Neural progenitor cell (in vitro differentiated cells): Measurements from ENCODE around the gene MFAP1. TPM values are rescaled to one million over a fixed set of nuclear protein-coding genes. Genes with fewer than 3 reads are reported as not detected.
A peak's percentile ranks its signal among the peaks of the same experiment; 100 is the strongest.
"Not testable (repeated sequence)": the region's sequence is repeated elsewhere in the genome, so short reads cannot be mapped to it uniquely, and the experiment has no call there.

Source experiments
- DNase-seq: peaks from one replicate; pipeline ENCODE4 v3.0.0-alpha.2; 2016; ENCODE audit warnings: low spot score
- H2AFZ ChIP-seq: fragments of 200-600 bp; sonication (generic); replicated peaks from 2 replicates; pipeline ENCODE4 v1.6.1; 2016; ENCODE audit warnings: antibody characterized with exemption
- H3F3A ChIP-seq: fragments of 200-600 bp; sonication (generic); 2 replicates; pipeline ENCODE4 v1.6.1; 2016; ENCODE audit warnings: antibody characterized with exemption, low read depth
- H3K27ac ChIP-seq: fragments of 200-600 bp; sonication (generic); 2 replicates; pipeline ENCODE4 v1.5.1; 2016; ENCODE audit warnings: mild to moderate bottlenecking
- H3K27me3 ChIP-seq: fragments of 200-600 bp; sonication (generic); 2 replicates; pipeline ENCODE4 v1.6.1; 2016; ENCODE audit warnings: mild to moderate bottlenecking, moderate library complexity
- H3K36me3 ChIP-seq: fragments of 200-600 bp; sonication (generic); 2 replicates; pipeline ENCODE4 v1.5.1; 2016
- H3K4me1 ChIP-seq: fragments of 200-600 bp; sonication (generic); 2 replicates; pipeline ENCODE4 v1.6.1; 2016; ENCODE audit warnings: mixed run types
- H3K4me2 ChIP-seq: fragments of 200-600 bp; sonication (generic); 2 replicates; pipeline ENCODE4 v1.6.1; 2016
- H3K4me3 ChIP-seq: fragments of 200-600 bp; sonication (generic); 2 replicates; pipeline ENCODE4 v1.5.1; 2016
- H3K79me2 ChIP-seq: fragments of 200-600 bp; sonication (generic); 2 replicates; pipeline ENCODE4 v1.6.1; 2016; ENCODE audit warnings: low read depth
- H3K9ac ChIP-seq: fragments of 200-600 bp; sonication (generic); 2 replicates; pipeline ENCODE4 v1.6.1; 2016
- H3K9me3 ChIP-seq: fragments of 200-600 bp; sonication (generic); 2 replicates; pipeline ENCODE4 v1.5.1; 2016; ENCODE audit warnings: low read depth
- H4K20me1 ChIP-seq: fragments of 200-600 bp; sonication (generic); 2 replicates; pipeline ENCODE4 v1.6.1; 2016; ENCODE audit warnings: low read depth
- H3K27ac Mint-ChIP-seq: 3 replicates; pipeline ENCODE4 v1.8.0; 2021; ENCODE audit warnings: mixed read lengths
- H3K27me3 Mint-ChIP-seq: 2 replicates; pipeline ENCODE4 v1.8.0; 2022; ENCODE audit warnings: low read depth, mild to moderate bottlenecking, inconsistent platforms, moderate library complexity, mixed read lengths; ENCODE audit not compliant: insufficient read depth
- H3K36me3 Mint-ChIP-seq: 3 replicates; pipeline ENCODE4 v1.8.0; 2021; ENCODE audit warnings: mixed read lengths
- H3K4me1 Mint-ChIP-seq: 3 replicates; pipeline ENCODE4 v1.8.0; 2021; ENCODE audit warnings: mixed read lengths
- H3K4me3 Mint-ChIP-seq: 3 replicates; pipeline ENCODE4 v1.8.0; 2021; ENCODE audit warnings: mild to moderate bottlenecking, moderate library complexity, mixed read lengths
- H3K9me3 Mint-ChIP-seq: 3 replicates; pipeline ENCODE4 v1.8.0; 2020; ENCODE audit warnings: mixed read lengths
- EZH2 ChIP-seq: fragments of 200-600 bp; sonication (generic); IDR thresholded peaks from 2 replicates; pipeline ENCODE4 v1.6.1; 2017; ENCODE audit warnings: antibody characterized with exemption, mild to moderate bottlenecking, moderate library complexity
- EZH2phosphoT487 ChIP-seq: fragments of 200-600 bp; sonication (generic); IDR thresholded peaks from 2 replicates; pipeline ENCODE4 v1.6.1; 2017; ENCODE audit warnings: antibody characterized with exemption
- total RNA-seq: library from RNA; depleted of rRNA; stranded (reverse); fragments of >200 nt; gene quantifications from 2 replicates; pipeline ENCODE4 v1.2.3, GENCODE V29; 2015; ENCODE audit warnings: low replicate concordance
- TF ChIP-seq, protein P1 (sequence below): fragments of 200-600 bp; sonication (generic); IDR thresholded peaks from 2 replicates; pipeline ENCODE4 v1.5.1; 2017; ENCODE audit warnings: antibody characterized with exemption, mild to moderate bottlenecking

Gene MFAP1
- total RNA-seq, 1 donor from 2014 or later = 47.3 TPM

DNA sequence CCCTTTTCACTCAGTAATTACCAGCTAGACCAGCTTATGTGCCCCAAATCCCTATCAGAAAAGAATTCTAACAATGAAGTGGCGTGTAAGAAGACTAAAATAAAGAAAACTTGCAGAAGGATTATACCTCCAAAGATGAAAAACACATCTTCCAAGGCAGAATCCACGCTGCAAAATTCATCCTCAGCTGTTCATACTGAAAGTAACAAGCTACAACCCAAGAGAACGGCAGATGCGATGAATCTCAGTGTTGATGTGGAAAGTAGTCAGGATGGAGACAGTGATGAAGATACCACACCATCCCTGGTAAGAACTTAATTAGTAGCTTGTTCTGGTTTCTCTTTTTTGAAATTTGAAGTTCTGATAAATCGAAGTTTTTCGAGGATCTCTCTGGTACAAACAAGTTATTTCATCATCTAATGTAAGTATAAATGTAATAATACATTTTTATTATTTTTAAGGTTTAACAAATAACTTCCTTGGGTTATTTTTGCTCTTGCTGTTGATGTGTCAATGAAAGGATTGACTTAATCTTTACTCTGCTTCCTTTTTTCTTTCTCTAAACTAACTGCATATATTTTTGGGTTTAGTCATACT is 3.7 kb upstream of the MFAP1 start:
- Mint-ChIP-seq H3K4me3 (peak overlapping the region; percentile 85), H3K9me3 (peaks cover 5% of the 10 kb centered on the region)
- H4K20me1 ChIP-seq = no peaks in the 10 kb centered on the region

DNA sequence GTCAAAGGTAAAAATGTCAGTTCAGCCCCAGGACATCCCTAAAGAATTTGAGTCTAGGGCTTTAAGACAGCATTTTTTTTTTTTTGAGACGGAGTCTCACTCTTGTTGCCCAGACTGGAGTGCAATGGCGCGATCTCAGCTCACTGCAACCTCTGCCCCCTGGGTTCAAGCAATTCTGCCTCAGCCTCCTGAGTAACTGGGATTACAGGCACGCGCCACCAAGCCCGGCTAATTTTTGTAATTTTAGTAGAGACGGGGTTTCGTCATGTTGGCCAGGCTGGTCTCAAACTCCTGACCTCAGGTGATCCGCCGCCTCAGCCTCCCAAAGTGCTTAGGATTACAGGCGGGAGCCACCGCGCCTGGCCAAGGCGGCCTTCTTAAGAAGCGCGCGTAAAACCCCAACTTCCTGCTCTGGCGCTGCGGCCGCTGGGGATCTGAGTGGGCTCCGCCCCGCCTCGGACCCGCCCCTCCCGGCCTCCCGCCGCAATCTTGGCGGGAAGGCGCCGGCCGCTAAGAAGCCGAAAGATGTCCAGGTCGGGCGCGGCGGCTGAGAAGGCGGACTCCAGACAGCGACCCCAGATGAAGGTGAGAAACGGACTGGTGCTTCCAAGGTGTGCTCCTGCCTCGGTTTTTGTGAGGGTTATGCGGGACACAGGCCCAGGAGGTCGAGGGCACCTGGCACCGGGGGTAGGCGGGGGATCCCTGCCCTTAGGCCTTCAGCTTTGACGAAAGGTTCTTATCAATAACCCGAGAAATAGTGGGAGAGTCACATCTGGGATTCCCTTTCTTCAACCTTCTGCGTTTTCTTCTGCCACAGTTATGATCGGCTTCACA is 2.2 kb upstream of the MFAP1 start, which contains the start of gene WDR76:
Gene WDR76 (plus strand): TSS at position 495 of the 834 bp plus-strand sequence. CDS start 31 bp downstream, at position 526.
- H3K36me3 ChIP-seq = no peaks in the 10 kb centered on the region
- TF ChIP-seq EZH2phosphoT487 (no peak), EZH2 (no peak)
- TF ChIP-seq, protein P1, sequence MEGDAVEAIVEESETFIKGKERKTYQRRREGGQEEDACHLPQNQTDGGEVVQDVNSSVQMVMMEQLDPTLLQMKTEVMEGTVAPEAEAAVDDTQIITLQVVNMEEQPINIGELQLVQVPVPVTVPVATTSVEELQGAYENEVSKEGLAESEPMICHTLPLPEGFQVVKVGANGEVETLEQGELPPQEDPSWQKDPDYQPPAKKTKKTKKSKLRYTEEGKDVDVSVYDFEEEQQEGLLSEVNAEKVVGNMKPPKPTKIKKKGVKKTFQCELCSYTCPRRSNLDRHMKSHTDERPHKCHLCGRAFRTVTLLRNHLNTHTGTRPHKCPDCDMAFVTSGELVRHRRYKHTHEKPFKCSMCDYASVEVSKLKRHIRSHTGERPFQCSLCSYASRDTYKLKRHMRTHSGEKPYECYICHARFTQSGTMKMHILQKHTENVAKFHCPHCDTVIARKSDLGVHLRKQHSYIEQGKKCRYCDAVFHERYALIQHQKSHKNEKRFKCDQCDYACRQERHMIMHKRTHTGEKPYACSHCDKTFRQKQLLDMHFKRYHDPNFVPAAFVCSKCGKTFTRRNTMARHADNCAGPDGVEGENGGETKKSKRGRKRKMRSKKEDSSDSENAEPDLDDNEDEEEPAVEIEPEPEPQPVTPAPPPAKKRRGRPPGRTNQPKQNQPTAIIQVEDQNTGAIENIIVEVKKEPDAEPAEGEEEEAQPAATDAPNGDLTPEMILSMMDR = no peak
- H3K9me3 ChIP-seq = peaks cover 5% of the 10 kb centered on the region
- H4K20me1 ChIP-seq = no peaks in the 10 kb centered on the region
- peaks cover 24% of the 10 kb centered on the region for H3K4me1 Mint-ChIP-seq
- H3K27ac ChIP-seq = no peak within 1 kb of the TSS
- no peak within 1 kb of the TSS for H3K9ac ChIP-seq
- peaks cover 47% of the 10 kb centered on the region for H3K79me2 ChIP-seq
- H3F3A ChIP-seq = peaks cover 30% of the 10 kb centered on the region
- peak within 1 kb of the TSS; percentile 94 for H2AFZ ChIP-seq
- peak within 1 kb of the TSS; percentile 85 for H3K4me3 Mint-ChIP-seq
- peaks cover 17% of the 10 kb centered on the region for H3K36me3 Mint-ChIP-seq
- no peaks in the 10 kb centered on the region for H3K27me3 ChIP-seq
- peaks cover 5% of the 10 kb centered on the region for H3K9me3 Mint-ChIP-seq
- peak; percentile 93 for DNase-seq
- peak within 1 kb of the TSS; percentile 51 for H3K4me3 ChIP-seq
- peaks cover 16% of the 10 kb centered on the region for H3K4me1 ChIP-seq
- peaks cover 2% of the 10 kb centered on the region for H3K27me3 Mint-ChIP-seq
- no peak within 1 kb of the TSS for H3K27ac Mint-ChIP-seq
- peak within 1 kb of the TSS; percentile 79 for H3K4me2 ChIP-seq

More for the DNA sequence above, 3.7 kb upstream of the MFAP1 start:
- H3K27me3 ChIP-seq = no peaks in the 10 kb centered on the region
- H3K4me3 ChIP-seq = peak overlapping the region; percentile 51
- H3K36me3 ChIP-seq = no peaks in the 10 kb centered on the region
- Mint-ChIP-seq H3K4me1 (peaks cover 24% of the 10 kb centered on the region), H3K27ac (peak overlapping the region; percentile 1), H3K36me3 (peaks cover 17% of the 10 kb centered on the region), H3K27me3 (peaks cover 2% of the 10 kb centered on the region)
- H2AFZ ChIP-seq = no peak overlapping the region
- no peak overlapping the region for H3K27ac ChIP-seq
- H3K4me2 ChIP-seq = peak overlapping the region; percentile 79
- TF ChIP-seq, protein P1 = no peak
- TF ChIP-seq EZH2phosphoT487 = no peak
- no peak for TF ChIP-seq EZH2
- peaks cover 30% of the 10 kb centered on the region for H3F3A ChIP-seq
- peaks cover 45% of the 10 kb centered on the region for H3K79me2 ChIP-seq
- H3K9ac ChIP-seq = no peak overlapping the region
- H3K4me1 ChIP-seq = peaks cover 13% of the 10 kb centered on the region
- peaks cover 5% of the 10 kb centered on the region for H3K9me3 ChIP-seq
- DNase-seq = peak; percentile 5

DNA sequence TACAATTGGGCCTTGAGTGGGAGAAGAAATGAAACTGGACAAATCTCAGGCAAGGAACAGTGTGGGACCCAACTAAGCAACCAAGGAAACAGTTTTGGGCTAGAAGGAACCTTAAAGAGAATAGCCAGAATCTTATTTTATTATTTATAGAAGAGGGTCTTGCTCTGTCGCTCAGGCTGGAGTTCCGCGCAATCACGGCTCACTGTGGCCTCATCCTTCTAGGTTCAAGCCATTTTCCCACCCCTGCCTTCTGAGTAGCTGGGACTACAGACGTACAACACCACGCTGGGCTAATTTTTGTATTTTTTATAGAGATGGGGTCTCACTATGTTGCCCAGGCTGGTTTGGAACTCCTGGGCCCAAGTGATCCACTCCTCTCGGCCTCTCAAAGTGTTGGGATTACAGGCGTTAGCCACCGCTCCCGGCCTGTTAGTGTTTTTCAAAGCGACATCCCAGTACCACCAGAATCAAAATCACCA is 1.6 kb upstream of the MFAP1 start:
- Mint-ChIP-seq H3K4me3 (peak overlapping the region; percentile 85), H3K36me3 (peaks cover 15% of the 10 kb centered on the region), H3K4me1 (peaks cover 25% of the 10 kb centered on the region), H3K9me3 (peaks cover 5% of the 10 kb centered on the region), H3K27ac (no peak overlapping the region), H3K27me3 (peaks cover 2% of the 10 kb centered on the region)
- TF ChIP-seq EZH2 = no peak
- TF ChIP-seq EZH2phosphoT487 = no peak
- TF ChIP-seq, protein P1 = no peak
- peaks cover 5% of the 10 kb centered on the region for H3K9me3 ChIP-seq
- no peak overlapping the region for H2AFZ ChIP-seq
- H3K4me2 ChIP-seq = peak overlapping the region; percentile 79
- H3K36me3 ChIP-seq = peaks cover 5% of the 10 kb centered on the region
- no peak overlapping the region for H3K27ac ChIP-seq
- H3K27me3 ChIP-seq = no peaks in the 10 kb centered on the region
- H3F3A ChIP-seq = peaks cover 30% of the 10 kb centered on the region
- no peaks in the 10 kb centered on the region for H4K20me1 ChIP-seq
- peak overlapping the region; percentile 51 for H3K4me3 ChIP-seq
- H3K4me1 ChIP-seq = peaks cover 16% of the 10 kb centered on the region
- DNase-seq = no peak
- peaks cover 53% of the 10 kb centered on the region for H3K79me2 ChIP-seq
- H3K9ac ChIP-seq = no peak overlapping the region

DNA sequence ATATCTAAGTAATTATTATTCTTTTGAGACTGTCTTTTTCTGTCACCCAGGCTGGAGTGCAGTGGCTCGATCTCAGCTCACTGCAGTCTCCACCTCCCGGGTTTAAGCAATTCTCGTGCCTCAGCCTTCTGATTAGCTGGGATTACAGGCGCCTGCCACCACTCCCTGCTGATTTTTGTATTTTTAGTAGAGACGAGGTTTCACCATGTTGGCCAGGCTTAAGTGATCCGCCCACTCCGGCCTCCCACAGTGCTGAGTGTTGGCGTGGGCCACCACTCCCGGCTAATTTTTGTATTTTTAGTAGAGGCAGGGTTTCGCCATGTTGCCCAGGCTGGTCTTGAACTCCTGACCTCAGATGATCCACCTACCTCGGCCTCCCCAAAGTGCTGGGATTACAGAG is 815 bp upstream of the MFAP1 start:
- not testable (repeated sequence) for H3K36me3 ChIP-seq, H3K27ac ChIP-seq, H3K4me3 ChIP-seq, H3K9me3 Mint-ChIP-seq, H3K9me3 ChIP-seq, H4K20me1 ChIP-seq, H3K4me2 ChIP-seq, H2AFZ ChIP-seq, H3K9ac ChIP-seq, H3K27me3 ChIP-seq, H3K27ac Mint-ChIP-seq, DNase-seq, H3K27me3 Mint-ChIP-seq
- Mint-ChIP-seq H3K4me1 (peaks cover 25% of the 10 kb centered on the region), H3K4me3 (peak overlapping the region; percentile 85), H3K36me3 (peaks cover 15% of the 10 kb centered on the region)
- Histone ChIP-seq H3K4me1 (peaks cover 16% of the 10 kb centered on the region), H3F3A (peaks cover 30% of the 10 kb centered on the region), H3K79me2 (peaks cover 61% of the 10 kb centered on the region)
